IPS DF 6.9 (cell line): ENCODE results near the gene VKORC1.

Experiments
- DNase-seq: peaks from one replicate; pipeline ENCODE4 v3.0.0-alpha.2; 2013; ENCODE audit warnings: low read depth, low spot score
- H3K27ac ChIP-seq: one replicate; pipeline ENCODE4 v1.5.1; 2013; ENCODE audit warnings: low read length, control low read depth
- H3K27me3 ChIP-seq: 2 replicates; pipeline ENCODE4 v1.6.1; 2013; ENCODE audit warnings: mild to moderate bottlenecking, low read length; ENCODE audit not compliant: control insufficient read depth, insufficient read depth
- H3K36me3 ChIP-seq: 2 replicates; pipeline ENCODE4 v1.6.1; 2013; ENCODE audit warnings: low read length; ENCODE audit not compliant: control insufficient read depth, insufficient read depth
- H3K4me1 ChIP-seq: 2 replicates; pipeline ENCODE4 v1.6.1; 2013; ENCODE audit warnings: low read length; ENCODE audit not compliant: control insufficient read depth, insufficient read depth
- H3K4me3 ChIP-seq: 2 replicates; pipeline ENCODE4 v1.5.1; 2013; ENCODE audit warnings: mild to moderate bottlenecking, low read length
- H3K9me3 ChIP-seq: 2 replicates; pipeline ENCODE4 v1.6.1; 2013; ENCODE audit warnings: low read length, inconsistent platforms; ENCODE audit not compliant: control insufficient read depth, insufficient read depth
- WGBS: extraction: QIAGEN DNeasy Blood & Tissue Kit; methylation state at CpG from one replicate; pipeline ENCODE4 v1.1.7; 2013; ENCODE audit warnings: mixed read lengths, missing lambda C conversion rate; ENCODE audit not compliant: insufficient read length, insufficient coverage; 5-methylcytosine and 5-hydroxymethylcytosine counted together

VKORC1 gene

DNA sequence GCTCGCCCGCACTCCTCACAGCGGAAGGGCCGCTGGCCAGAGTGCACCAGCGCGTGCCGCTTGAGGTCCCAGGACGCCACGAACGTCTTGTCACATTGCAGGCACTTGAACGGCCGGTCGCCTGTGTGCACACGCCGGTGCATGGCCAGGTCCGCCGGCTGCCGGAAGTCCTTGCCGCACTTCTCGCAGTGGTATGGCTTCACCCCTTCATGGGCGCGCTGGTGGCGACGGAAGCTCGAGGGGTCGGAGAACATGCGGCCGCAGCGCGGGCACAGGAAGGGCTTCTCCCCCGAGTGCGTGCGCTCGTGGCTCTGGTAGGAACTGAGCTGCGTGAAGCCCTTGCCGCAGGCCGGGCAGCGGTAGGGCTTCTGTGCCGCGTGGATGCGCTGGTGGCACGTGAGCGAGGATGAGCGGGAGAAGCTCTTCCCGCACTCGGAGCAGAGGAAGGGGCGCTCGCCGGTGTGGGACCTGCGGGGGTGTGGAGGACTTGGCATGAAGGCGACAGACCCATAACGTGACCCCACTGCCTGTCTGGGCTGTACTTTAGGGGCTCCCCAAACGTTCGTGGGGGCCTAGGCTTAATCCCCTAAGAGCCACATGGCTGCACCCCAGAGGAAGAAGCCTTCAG is 32.7 kb downstream of the VKORC1 start:
- DNase-seq, result no peak
- H3K36me3 ChIP-seq, result peaks cover 17% of the 10 kb centered on the region
- no peaks in the 10 kb centered on the region for H3K27me3 ChIP-seq
- no peak overlapping the region for H3K27ac ChIP-seq
- H3K4me1 ChIP-seq, result no peaks in the 10 kb centered on the region
- WGBS, result no CpG with 5 or more reads among the region's 54 CpGs
- H3K4me3 ChIP-seq, result no peak overlapping the region
- H3K9me3 ChIP-seq, result no peaks in the 10 kb centered on the region

GRCh38 chr16:31061126-31061812 is 33.3 kb downstream of the VKORC1 start:
- no peak for DNase-seq
- H3K4me1 ChIP-seq, result no peaks in the 10 kb centered on the region
- H3K9me3 ChIP-seq, result no peaks in the 10 kb centered on the region
- H3K27ac ChIP-seq, result no peak overlapping the region
- WGBS, result no CpG with 5 or more reads among the region's 42 CpGs
- no peak overlapping the region; the same call in 1 of the 2 replicates for H3K4me3 ChIP-seq
- peaks cover 17% of the 10 kb centered on the region for H3K36me3 ChIP-seq
- H3K27me3 ChIP-seq, result no peaks in the 10 kb centered on the region

DNA sequence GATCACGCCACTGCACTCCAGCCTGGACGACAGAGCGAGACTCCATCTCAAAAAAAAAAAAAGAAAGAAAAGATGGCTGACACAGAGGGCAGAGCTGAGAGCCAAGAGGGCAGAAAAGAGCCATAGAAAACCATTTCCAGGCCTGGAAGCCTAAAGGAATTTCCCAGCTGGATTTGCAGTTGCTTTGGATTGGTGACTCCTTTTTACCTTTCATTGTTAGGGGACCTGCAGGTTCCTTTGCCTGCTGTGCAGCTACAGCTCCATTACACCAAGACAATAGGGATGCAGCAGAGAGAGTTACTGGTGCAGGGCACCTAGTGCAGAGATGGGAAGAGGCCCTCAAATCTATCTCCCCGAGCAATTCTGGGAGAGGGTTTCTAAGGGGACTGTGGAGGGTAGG is 39.0 kb downstream of the VKORC1 start:
- no CpG with 5 or more reads among the region's 4 CpGs for WGBS

GRCh38 chr16:31052114-31052513 is 42.5 kb downstream of the VKORC1 start:
- no CpG with 5 or more reads among the region's 2 CpGs for WGBS
- no peak overlapping the region for H3K4me3 ChIP-seq
- no peak for DNase-seq
- H3K36me3 ChIP-seq, result no peaks in the 10 kb centered on the region
- no peak overlapping the region for H3K27ac ChIP-seq
- H3K9me3 ChIP-seq, result no peaks in the 10 kb centered on the region
- no peaks in the 10 kb centered on the region for H3K27me3 ChIP-seq
- H3K4me1 ChIP-seq, result no peaks in the 10 kb centered on the region

More for the DNA sequence above, 39.0 kb downstream of the VKORC1 start:
- no peaks in the 10 kb centered on the region for H3K4me1 ChIP-seq
- H3K27ac ChIP-seq, result no peak overlapping the region
- H3K9me3 ChIP-seq, result no peaks in the 10 kb centered on the region
- no peaks in the 10 kb centered on the region for H3K27me3 ChIP-seq
- H3K36me3 ChIP-seq, result no peaks in the 10 kb centered on the region
- no peak overlapping the region for H3K4me3 ChIP-seq
- DNase-seq, result no peak

GRCh38 chr16:31050280-31051030 is 44.1 kb downstream of the VKORC1 start:
- H3K9me3 ChIP-seq, result no peaks in the 10 kb centered on the region
- no peaks in the 10 kb centered on the region for H3K27me3 ChIP-seq
- DNase-seq, result no peak
- no peaks in the 10 kb centered on the region for H3K36me3 ChIP-seq
- H3K27ac ChIP-seq, result no peak overlapping the region
- WGBS, result no CpG with 5 or more reads among the region's 10 CpGs
- H3K4me1 ChIP-seq, result no peaks in the 10 kb centered on the region
- H3K4me3 ChIP-seq, result no peak overlapping the region

- Histone ChIP-seq H3K27ac (no peak overlapping the region), H3K36me3 (peaks cover 3% of the 10 kb centered on the region)
These were observed 50.6 kb downstream of the VKORC1 start for GRCh38 chr16:31043898-31044481.

GRCh38 chr16:31043352-31043751 is 51.2 kb downstream of the VKORC1 start:
- no peak for DNase-seq
- WGBS, result no CpG with 5 or more reads among the region's 1 CpG
- peaks cover 3% of the 10 kb centered on the region for H3K36me3 ChIP-seq

More at GRCh38 chr16:31043898-31044481, 50.6 kb downstream of the VKORC1 start:
- Histone ChIP-seq H3K4me3 (no peak overlapping the region), H3K4me1 (no peaks in the 10 kb centered on the region), H3K27me3 (no peaks in the 10 kb centered on the region), H3K9me3 (no peaks in the 10 kb centered on the region)
- no CpG with 5 or more reads among the region's 4 CpGs for WGBS
- DNase-seq, result no peak

DNA sequence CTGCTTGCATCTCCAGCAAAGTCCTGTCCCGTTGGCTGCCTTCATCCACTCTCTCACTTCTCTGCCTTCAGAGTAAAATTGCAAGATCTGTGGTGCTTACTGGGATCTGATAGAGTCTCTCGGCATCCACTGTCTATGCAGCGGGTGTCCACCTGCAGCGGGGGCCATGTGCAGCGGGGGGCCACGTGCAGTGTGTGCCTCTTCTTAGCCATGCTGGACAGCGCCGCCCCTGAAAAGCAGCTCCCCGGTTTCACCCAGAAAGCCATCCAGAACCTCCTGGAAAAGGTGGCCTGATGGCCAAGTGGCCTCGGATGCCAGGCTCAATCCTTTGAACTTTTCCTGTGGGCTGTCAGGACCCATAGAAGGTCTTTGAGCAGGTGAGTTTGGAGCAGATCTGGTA is 51.7 kb downstream of the VKORC1 start:
- Histone ChIP-seq H3K9me3 (no peaks in the 10 kb centered on the region), H3K27me3 (no peaks in the 10 kb centered on the region), H3K4me3 (no peak overlapping the region), H3K4me1 (no peaks in the 10 kb centered on the region), H3K27ac (no peak overlapping the region), H3K36me3 (peaks cover 3% of the 10 kb centered on the region)
- WGBS, result no CpG with 5 or more reads among the region's 10 CpGs
- DNase-seq, result no peak

More at GRCh38 chr16:31043352-31043751, 51.2 kb downstream of the VKORC1 start:
- Histone ChIP-seq H3K4me1 (no peaks in the 10 kb centered on the region), H3K27ac (no peak overlapping the region), H3K27me3 (no peaks in the 10 kb centered on the region), H3K4me3 (no peak overlapping the region), H3K9me3 (no peaks in the 10 kb centered on the region)
